Effector memory CD4-positive, alpha-beta T cell (primary cell): ENCODE measurements around the gene PLXNA3.

Experiments used
- DNase-seq, 3 donors: peaks; one replicate each; pipeline ENCODE4 v3.0.0-alpha.2; 2020
- H3K27ac ChIP-seq: 2 replicates; pipeline ENCODE4 v1.7.0; 2013; ENCODE audit warnings: mild to moderate bottlenecking, low read length, moderate library complexity; ENCODE audit not compliant: insufficient read depth, poor library complexity, severe bottlenecking
- H3K27me3 ChIP-seq: replicated peaks from 2 replicates; pipeline ENCODE4 v1.7.0; 2013; ENCODE audit warnings: mild to moderate bottlenecking, low read length; ENCODE audit not compliant: insufficient read depth, control insufficient read depth, poor library complexity, severe bottlenecking
- H3K36me3 ChIP-seq: 2 replicates; pipeline ENCODE4 v1.7.0; 2013; ENCODE audit warnings: mild to moderate bottlenecking, low read length, moderate library complexity; ENCODE audit not compliant: control insufficient read depth, insufficient read depth
- H3K4me1 ChIP-seq: 2 replicates; pipeline ENCODE4 v1.7.0; 2013; ENCODE audit warnings: low read length, mild to moderate bottlenecking; ENCODE audit not compliant: control insufficient read depth, insufficient read depth, poor library complexity, severe bottlenecking
- H3K4me3 ChIP-seq: 2 replicates; pipeline ENCODE4 v1.7.0; 2013; ENCODE audit warnings: low read length, low read depth, mild to moderate bottlenecking; ENCODE audit not compliant: insufficient read depth, poor library complexity, severe bottlenecking
- H3K9me3 ChIP-seq: 2 replicates; pipeline ENCODE4 v1.7.0; 2013; ENCODE audit warnings: mild to moderate bottlenecking, low read length, moderate library complexity; ENCODE audit not compliant: control insufficient read depth

PLXNA3 gene

GRCh38 chrX:154467556-154467955 is 9.5 kb downstream of the PLXNA3 start:
- H3K4me3 ChIP-seq = no peak overlapping the region
- no peak overlapping the region for H3K27ac ChIP-seq
- H3K27me3 ChIP-seq = no peaks in the 10 kb centered on the region
- H3K4me1 ChIP-seq = no peaks in the 10 kb centered on the region
- H3K9me3 ChIP-seq = no peaks in the 10 kb centered on the region
- DNase-seq = no peak
- peaks cover 25% of the 10 kb centered on the region for H3K36me3 ChIP-seq

GRCh38 chrX:154468217-154468616 is 10.1 kb downstream of the PLXNA3 start:
- no peak for DNase-seq
- H3K4me1 ChIP-seq = no peaks in the 10 kb centered on the region
- no peaks in the 10 kb centered on the region for H3K9me3 ChIP-seq
- no peak overlapping the region for H3K4me3 ChIP-seq
- H3K27me3 ChIP-seq = no peaks in the 10 kb centered on the region
- H3K27ac ChIP-seq = no peak overlapping the region
- H3K36me3 ChIP-seq = peaks cover 25% of the 10 kb centered on the region

- DNase-seq = no peak
- Histone ChIP-seq H3K27me3 (no peaks in the 10 kb centered on the region), H3K27ac (no peak overlapping the region), H3K36me3 (peaks cover 23% of the 10 kb centered on the region), H3K9me3 (no peaks in the 10 kb centered on the region), H3K4me3 (no peak overlapping the region), H3K4me1 (no peaks in the 10 kb centered on the region)
These were observed 11.0 kb downstream of the PLXNA3 start for GRCh38 chrX:154469114-154469513.

- no peaks in the 10 kb centered on the region for H3K9me3 ChIP-seq
- H3K27me3 ChIP-seq = no peaks in the 10 kb centered on the region
- H3K4me3 ChIP-seq = no peak overlapping the region
- DNase-seq = no peak
- H3K27ac ChIP-seq = no peak overlapping the region
- peaks cover 21% of the 10 kb centered on the region for H3K36me3 ChIP-seq
- H3K4me1 ChIP-seq = no peaks in the 10 kb centered on the region
These were observed 11.8 kb downstream of the PLXNA3 start for GRCh38 chrX:154469880-154470279.

GRCh38 chrX:154470434-154470833 is 12.4 kb downstream of the PLXNA3 start:
- H3K4me1 ChIP-seq = no peaks in the 10 kb centered on the region
- no peaks in the 10 kb centered on the region for H3K27me3 ChIP-seq
- H3K36me3 ChIP-seq = peaks cover 21% of the 10 kb centered on the region
- no peak for DNase-seq
- H3K9me3 ChIP-seq = no peaks in the 10 kb centered on the region
- no peak overlapping the region for H3K27ac ChIP-seq
- H3K4me3 ChIP-seq = no peak overlapping the region

GRCh38 chrX:154470914-154471568 is 13.0 kb downstream of the PLXNA3 start:
- H3K27me3 ChIP-seq = no peaks in the 10 kb centered on the region
- DNase-seq = no peak
- no peaks in the 10 kb centered on the region for H3K4me1 ChIP-seq
- H3K4me3 ChIP-seq = no peak overlapping the region
- H3K36me3 ChIP-seq = peaks cover 21% of the 10 kb centered on the region
- no peak overlapping the region for H3K27ac ChIP-seq
- H3K9me3 ChIP-seq = no peaks in the 10 kb centered on the region

GRCh38 chrX:154471839-154472684 is 14.0 kb downstream of the PLXNA3 start:
- H3K9me3 ChIP-seq = no peaks in the 10 kb centered on the region
- H3K36me3 ChIP-seq = peaks cover 14% of the 10 kb centered on the region
- H3K27me3 ChIP-seq = no peaks in the 10 kb centered on the region
- no peak overlapping the region for H3K4me3 ChIP-seq
- DNase-seq = no peak
- no peak overlapping the region for H3K27ac ChIP-seq
- H3K4me1 ChIP-seq = no peaks in the 10 kb centered on the region

GRCh38 chrX:154472685-154473632 is 14.9 kb downstream of the PLXNA3 start:
- H3K27me3 ChIP-seq = no peaks in the 10 kb centered on the region
- peaks cover 14% of the 10 kb centered on the region for H3K36me3 ChIP-seq
- H3K27ac ChIP-seq = no peak overlapping the region
- H3K9me3 ChIP-seq = no peaks in the 10 kb centered on the region
- no peak overlapping the region for H3K4me3 ChIP-seq
- no peak for DNase-seq
- peaks cover 4% of the 10 kb centered on the region for H3K4me1 ChIP-seq

- H3K27ac ChIP-seq = no peak overlapping the region
- H3K9me3 ChIP-seq = no peaks in the 10 kb centered on the region
- H3K4me1 ChIP-seq = peaks cover 4% of the 10 kb centered on the region
- H3K36me3 ChIP-seq = peaks cover 14% of the 10 kb centered on the region
- no peaks in the 10 kb centered on the region for H3K27me3 ChIP-seq
- no peak overlapping the region for H3K4me3 ChIP-seq
- no peak for DNase-seq
These were observed 15.6 kb downstream of the PLXNA3 start for GRCh38 chrX:154473683-154474082.
